ENCODE data around the gene CRTAP.
"Not testable (repeated sequence)": the region's sequence is repeated elsewhere in the genome, so short reads cannot be mapped to it uniquely, and the experiment has no call there.

Gene CRTAP

GRCh38 chr3:33179132-33179531 lies 65.3 kb downstream of the CRTAP start:
- no peak overlapping the region for H3K4me3 ChIP-seq (ENCODE audit: control insufficient read depth, low read depth, low read length)
- no peak for DNase-seq (ENCODE audit: low read depth)
- TF ChIP-seq CTCF (IDR thresholded peaks at IDR 0.05; ENCODE audit: control insufficient read depth, insufficient read depth, low read depth, low read length, missing control alignments): no peak

GRCh38 chr3:33181229-33181628 lies 67.4 kb downstream of the CRTAP start:
- no peak overlapping the region for H3K4me3 ChIP-seq (ENCODE audit: control insufficient read depth, low read depth, low read length)
- DNase-seq (ENCODE audit: low read depth): no peak
- no peak for TF ChIP-seq CTCF (IDR thresholded peaks at IDR 0.05; ENCODE audit: control insufficient read depth, insufficient read depth, low read depth, low read length, missing control alignments)

GRCh38 chr3:33181641-33182040 lies 67.8 kb downstream of the CRTAP start:
- DNase-seq (ENCODE audit: low read depth); H3K4me3 ChIP-seq (ENCODE audit: control insufficient read depth, low read depth, low read length): not testable (repeated sequence)

GRCh38 chr3:33184863-33185262 lies 71.0 kb downstream of the CRTAP start:
- no peak overlapping the region for H3K4me3 ChIP-seq (ENCODE audit: control insufficient read depth, low read depth, low read length)
- no peak for TF ChIP-seq CTCF (IDR thresholded peaks at IDR 0.05; ENCODE audit: control insufficient read depth, insufficient read depth, low read depth, low read length, missing control alignments)
- no peak for DNase-seq (ENCODE audit: low read depth)

GRCh38 chr3:33186524-33187367 lies 72.9 kb downstream of the CRTAP start:
- no peak overlapping the region for H3K4me3 ChIP-seq (ENCODE audit: control insufficient read depth, low read depth, low read length)
- no peak for TF ChIP-seq CTCF (IDR thresholded peaks at IDR 0.05; ENCODE audit: control insufficient read depth, insufficient read depth, low read depth, low read length, missing control alignments)
- DNase-seq (ENCODE audit: low read depth): no peak

GRCh38 chr3:33187368-33187634 lies 73.5 kb downstream of the CRTAP start:
- no peak for DNase-seq (ENCODE audit: low read depth)
- TF ChIP-seq CTCF (IDR thresholded peaks at IDR 0.05; ENCODE audit: control insufficient read depth, insufficient read depth, low read depth, low read length, missing control alignments): no peak
- H3K4me3 ChIP-seq (ENCODE audit: control insufficient read depth, low read depth, low read length): no peak overlapping the region

- H3K4me3 ChIP-seq (ENCODE audit: control insufficient read depth, low read depth, low read length): no peak overlapping the region
- no peak for TF ChIP-seq CTCF (IDR thresholded peaks at IDR 0.05; ENCODE audit: control insufficient read depth, insufficient read depth, low read depth, low read length, missing control alignments)
- DNase-seq (ENCODE audit: low read depth): no peak
Observed at GRCh38 chr3:33194303-33194702, 80.5 kb downstream of the CRTAP start.
